ENCODE data around the gene UBE2O. TPM values are rescaled to one million over a fixed set of nuclear protein-coding genes. Genes with fewer than 3 reads are reported as not detected.

UBE2O gene
- total RNA-seq, 4 donors from 2014 or later, result 16.4 to 46.5 (median 32.4) TPM

- H3K4me3 ChIP-seq, result no peak overlapping the region
- intact Hi-C loops (cut with DNase I; ENCODE audit: low total_unique reads) (loop anchor here (10.0 kb wide), 1 partner anchor 280 kb away; no protein-coding TSS in a partner anchor), in situ Hi-C loops (cut with MboI; ENCODE audit: low sequenced_read_pairs in 4 of 4) (loop anchor here in 1 of 4 donors (5.0 kb wide), 1 partner anchor 103 kb away; no protein-coding TSS in a partner anchor)
- no peaks in the 10 kb centered on the region for H3K9me3 ChIP-seq
- DNase-seq (peak in 1 of 2 donors; percentile 40), ATAC-seq (peak; percentile 26 to 67)
- H3K4me1 ChIP-seq, result peaks cover 35 to 44% of the 10 kb centered on the region in 2 donors
- peak overlapping the region; percentile 45 to 78 (median 68) for H3K27ac ChIP-seq
- peaks cover 0 to 35% of the 10 kb centered on the region in 2 donors for H3K36me3 ChIP-seq
- H3K27me3 ChIP-seq, result no peaks in the 10 kb centered on the region
- no peak for TF ChIP-seq POLR2A (IDR thresholded peaks at IDR 0.05)
- TF ChIP-seq CTCF (IDR thresholded peaks at IDR 0.05 in 4 of 5, conservative IDR thresholded peaks at IDR 0.05 in 1 of 5), result no peak
Observed at GRCh38 chr17:76404976-76405563, 47.9 kb downstream of the UBE2O start.

DNA sequence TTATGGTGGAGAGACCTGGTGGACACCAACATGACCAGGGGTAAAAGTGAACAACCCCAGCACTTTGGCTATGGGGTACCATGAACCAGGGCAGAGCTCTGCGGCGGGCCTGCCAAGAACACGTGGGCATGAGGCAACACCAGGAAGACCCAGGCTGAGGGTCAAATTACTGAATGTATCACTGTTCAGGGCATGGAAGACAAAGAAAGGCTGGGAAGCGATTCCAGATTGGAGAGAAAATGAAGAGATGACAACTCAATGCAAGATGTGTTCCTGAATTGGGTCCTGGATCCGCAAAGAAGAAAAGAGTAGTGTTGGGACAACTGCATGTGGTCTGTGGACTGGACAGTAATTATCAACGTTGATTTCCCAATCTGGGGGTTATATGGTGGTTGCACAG, 48.7 kb downstream of the UBE2O start:
- intact Hi-C loops (cut with DNase I; ENCODE audit: low total_unique reads), result loop anchor here (10.0 kb wide), 1 partner anchor 279 kb away; no protein-coding TSS in a partner anchor
- DNase-seq, result peak in 1 of 2 donors; percentile 39
- Histone ChIP-seq H3K4me3 (no peak overlapping the region), H3K4me1 (peaks cover 35 to 44% of the 10 kb centered on the region in 2 donors), H3K27me3 (no peaks in the 10 kb centered on the region), H3K36me3 (peaks cover 0 to 43% of the 10 kb centered on the region in 2 donors), H3K9me3 (no peaks in the 10 kb centered on the region), H3K27ac (peak overlapping the region; percentile 45 to 78 (median 68))
- peak; percentile 24 to 60 for ATAC-seq
- in situ Hi-C loops (cut with MboI; ENCODE audit: low sequenced_read_pairs in 4 of 4), result loop anchor here in 1 of 4 donors (5.0 kb wide), 1 partner anchor 102 kb away; no protein-coding TSS in a partner anchor
- TF ChIP-seq POLR2A (IDR thresholded peaks at IDR 0.05), result no peak
- no peak for TF ChIP-seq CTCF (IDR thresholded peaks at IDR 0.05 in 4 of 5, conservative IDR thresholded peaks at IDR 0.05 in 1 of 5)

DNA sequence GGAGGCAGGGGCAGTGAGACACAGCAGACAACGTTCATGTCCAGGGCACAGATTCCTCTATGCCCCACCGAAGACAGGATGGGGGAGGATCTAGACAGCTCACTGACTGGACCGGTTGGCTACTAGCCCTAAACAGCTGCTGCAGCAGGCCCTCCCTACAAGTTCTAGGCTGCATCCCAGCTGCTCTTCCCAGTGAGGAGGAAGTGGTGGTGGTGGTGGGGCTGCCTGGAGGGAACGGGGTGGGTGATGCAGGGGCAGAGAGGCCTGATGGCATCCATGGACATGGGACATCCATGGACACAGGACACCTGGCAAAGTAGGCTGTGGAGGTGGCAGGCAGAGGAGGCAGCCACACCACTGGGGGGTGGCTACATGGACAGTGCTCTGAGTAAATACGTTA, 50.2 kb downstream of the UBE2O start:
- in situ Hi-C loops (cut with MboI; ENCODE audit: low sequenced_read_pairs in 4 of 4) (loop anchor here in 1 of 4 donors (5.0 kb wide), 1 partner anchor 100 kb away; no protein-coding TSS in a partner anchor), intact Hi-C loops (cut with DNase I; ENCODE audit: low total_unique reads) (loop anchor here (10.0 kb wide), 1 partner anchor 278 kb away; no protein-coding TSS in a partner anchor)
- Histone ChIP-seq H3K4me3 (no peak overlapping the region), H3K27me3 (no peaks in the 10 kb centered on the region), H3K9me3 (no peaks in the 10 kb centered on the region), H3K27ac (no peak overlapping the region), H3K36me3 (peaks cover 0 to 57% of the 10 kb centered on the region in 2 donors), H3K4me1 (peaks cover 32 to 33% of the 10 kb centered on the region in 2 donors)
- ATAC-seq (no peak), DNase-seq (no peak)
- TF ChIP-seq CTCF (IDR thresholded peaks at IDR 0.05 in 4 of 5, conservative IDR thresholded peaks at IDR 0.05 in 1 of 5), result no peak

DNA sequence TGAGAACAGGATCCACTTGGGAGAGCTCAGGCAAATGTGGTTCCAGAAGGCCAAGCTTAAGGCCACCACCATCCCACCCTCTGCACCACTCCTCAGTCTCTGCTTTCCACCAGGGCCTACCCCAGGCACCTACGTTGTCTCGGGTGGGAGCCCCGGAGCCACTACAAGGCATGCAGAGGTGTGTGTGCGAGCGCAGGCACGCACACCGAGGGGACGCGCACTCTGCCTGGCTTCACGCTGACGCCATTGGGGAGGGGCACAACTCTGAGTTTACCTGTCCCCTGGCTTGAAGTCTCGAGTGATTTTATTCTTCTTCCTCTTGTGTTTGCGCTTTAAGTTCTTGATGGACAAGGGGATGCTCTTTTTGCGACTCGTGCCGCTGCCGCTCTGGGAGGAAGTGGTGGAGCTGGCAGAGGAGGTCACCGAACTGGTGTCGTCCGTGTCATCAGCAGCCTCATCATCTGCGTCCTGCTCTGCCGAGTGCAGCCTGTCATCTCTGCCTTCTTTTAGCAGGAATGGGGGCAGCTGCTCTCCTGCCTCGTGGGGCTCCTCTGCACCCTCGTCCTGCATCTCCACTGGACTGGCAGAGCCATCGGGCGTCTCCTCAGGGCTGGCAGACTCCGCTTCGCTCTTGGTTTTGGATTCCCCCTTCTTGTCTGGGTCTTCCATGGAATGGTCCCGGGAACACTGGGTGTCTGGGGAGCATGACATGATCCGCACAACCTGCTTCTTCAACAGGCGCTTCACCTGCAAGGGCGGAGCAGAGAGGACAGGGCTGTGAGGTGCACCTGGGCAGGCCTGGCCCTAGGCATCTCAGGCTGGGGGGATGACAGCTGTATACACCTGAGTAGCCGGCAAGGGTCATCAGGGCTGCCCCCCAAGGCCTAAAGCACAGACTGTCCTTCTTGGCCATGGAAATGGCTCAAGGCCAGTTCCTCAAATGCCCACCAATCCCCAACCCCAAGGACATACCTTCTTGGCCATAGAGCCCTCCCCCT, 53.5 kb downstream of the UBE2O start:
- Histone ChIP-seq H3K4me3 (no peak overlapping the region), H3K27me3 (no peaks in the 10 kb centered on the region), H3K36me3 (peaks cover 0 to 84% of the 10 kb centered on the region in 2 donors), H3K9me3 (no peaks in the 10 kb centered on the region), H3K4me1 (peaks cover 8 to 13% of the 10 kb centered on the region in 2 donors), H3K27ac (no peak overlapping the region)
- in situ Hi-C loops (cut with MboI; ENCODE audit: low sequenced_read_pairs in 4 of 4), result loop anchor here (5.0 kb wide), 1 partner anchor 97 kb away; no protein-coding TSS in a partner anchor
- DNase-seq, result no peak
- intact Hi-C loops (cut with DNase I; ENCODE audit: low total_unique reads), result loop anchor here (2.0 to 10.0 kb wide), 2 partner anchors 97 to 275 kb away; no protein-coding TSS in a partner anchor
- TF ChIP-seq CTCF (IDR thresholded peaks at IDR 0.05 in 4 of 5, conservative IDR thresholded peaks at IDR 0.05 in 1 of 5), result no peak
- no peak for ATAC-seq

All from gastrocnemius medialis (tissue), 4 donors.